Liver (tissue), 3 donors: ENCODE measurements around the gene FAU.

Source experiments
- EGR1 ChIP-seq, 2 donors: IDR thresholded peaks; 2 replicates each; pipeline ENCODE4 v1.6.1; 2016 to 2018; ENCODE audit warnings: antibody characterized with exemption in 2 of 2, low read depth in 2 of 2
- GABPA ChIP-seq, 2 donors: IDR thresholded peaks in 1 of 2; conservative IDR thresholded peaks in 1 of 2; 2 replicates each; pipeline ENCODE4 v1.6.1; 2016; ENCODE audit warnings: antibody characterized with exemption in 2 of 2, mild to moderate bottlenecking in 1 of 2, moderate library complexity in 1 of 2
- HNF4A ChIP-seq, 2 donors: conservative IDR thresholded peaks; 2 replicates each; pipeline ENCODE4 v1.6.1; 2016; ENCODE audit warnings: antibody characterized with exemption in 2 of 2, mild to moderate bottlenecking in 2 of 2
- JUND ChIP-seq, 2 donors: IDR thresholded peaks; 2 replicates each; pipeline ENCODE4 v1.6.1; 2016; ENCODE audit warnings: antibody characterized with exemption in 2 of 2
- RAD21 ChIP-seq, 2 donors: IDR thresholded peaks; 2 replicates each; pipeline ENCODE4 v1.6.1; 2016; ENCODE audit warnings: antibody characterized with exemption in 2 of 2, mild to moderate bottlenecking in 2 of 2
- RXRA ChIP-seq, 2 donors: IDR thresholded peaks; 2 replicates each; pipeline ENCODE4 v1.6.1; 2017 to 2018; ENCODE audit warnings: antibody characterized with exemption in 2 of 2, mild to moderate bottlenecking in 1 of 2
- SP1 ChIP-seq: IDR thresholded peaks from 2 replicates; pipeline ENCODE4 v1.6.1; 2018; ENCODE audit warnings: antibody characterized with exemption, mild to moderate bottlenecking
- TAF1 ChIP-seq: conservative IDR thresholded peaks from 2 replicates; pipeline ENCODE4 v1.6.1; 2016; ENCODE audit warnings: antibody characterized with exemption, mild to moderate bottlenecking
- YY1 ChIP-seq: IDR thresholded peaks from 2 replicates; pipeline ENCODE4 v1.6.1; 2016; ENCODE audit warnings: antibody characterized with exemption, mild to moderate bottlenecking
- TF ChIP-seq, protein P1 (sequence below): IDR thresholded peaks from 2 replicates; pipeline ENCODE4 v1.6.1; 2016; ENCODE audit warnings: antibody characterized with exemption
- TF ChIP-seq, protein P2 (sequence below): fragments of 150-350 bp; IDR thresholded peaks from 2 replicates; pipeline ENCODE4 v1.5.1; 2017; ENCODE audit warnings: improper control_type of control experiment, low read depth, low read length; ENCODE audit not compliant: missing input control
- TF ChIP-seq, protein P3 (sequence below): IDR thresholded peaks from 2 replicates; pipeline ENCODE4 v1.6.1; 2016; ENCODE audit warnings: antibody characterized with exemption, mild to moderate bottlenecking
- TF ChIP-seq, protein P4 (sequence below): IDR thresholded peaks from 2 replicates; pipeline ENCODE4 v1.6.1; 2016; ENCODE audit warnings: antibody characterized with exemption
- donor health status: healthy.
- donor health status: healthy.

DNA sequence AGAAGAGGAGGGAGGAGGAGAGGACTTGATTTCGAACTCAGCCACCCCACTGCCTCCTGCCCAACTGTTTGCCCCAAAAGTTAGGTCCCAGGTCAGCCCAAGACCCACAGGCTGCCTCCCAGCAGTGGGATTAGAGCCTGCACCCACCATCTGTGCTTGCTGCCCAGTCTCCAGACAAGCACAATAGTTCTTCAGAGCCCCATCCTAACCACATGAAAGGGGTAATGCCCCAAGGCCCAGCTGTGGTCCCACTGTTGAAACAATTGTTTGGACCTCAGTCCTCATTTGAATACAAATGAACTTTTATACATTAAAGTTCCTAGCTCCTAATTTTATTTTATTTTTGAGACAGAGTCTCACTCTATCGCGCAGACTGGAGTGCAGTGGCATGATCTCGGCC, 31.3 kb downstream of the FAU start:
- TF ChIP-seq, protein P1, sequence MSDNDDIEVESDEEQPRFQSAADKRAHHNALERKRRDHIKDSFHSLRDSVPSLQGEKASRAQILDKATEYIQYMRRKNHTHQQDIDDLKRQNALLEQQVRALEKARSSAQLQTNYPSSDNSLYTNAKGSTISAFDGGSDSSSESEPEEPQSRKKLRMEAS = no peak
- TF ChIP-seq RAD21 (IDR thresholded peaks at IDR 0.05) = no peak
- no peak for TF ChIP-seq RXRA (IDR thresholded peaks at IDR 0.05)
- TF ChIP-seq TAF1 = no peak
- TF ChIP-seq, protein P2, sequence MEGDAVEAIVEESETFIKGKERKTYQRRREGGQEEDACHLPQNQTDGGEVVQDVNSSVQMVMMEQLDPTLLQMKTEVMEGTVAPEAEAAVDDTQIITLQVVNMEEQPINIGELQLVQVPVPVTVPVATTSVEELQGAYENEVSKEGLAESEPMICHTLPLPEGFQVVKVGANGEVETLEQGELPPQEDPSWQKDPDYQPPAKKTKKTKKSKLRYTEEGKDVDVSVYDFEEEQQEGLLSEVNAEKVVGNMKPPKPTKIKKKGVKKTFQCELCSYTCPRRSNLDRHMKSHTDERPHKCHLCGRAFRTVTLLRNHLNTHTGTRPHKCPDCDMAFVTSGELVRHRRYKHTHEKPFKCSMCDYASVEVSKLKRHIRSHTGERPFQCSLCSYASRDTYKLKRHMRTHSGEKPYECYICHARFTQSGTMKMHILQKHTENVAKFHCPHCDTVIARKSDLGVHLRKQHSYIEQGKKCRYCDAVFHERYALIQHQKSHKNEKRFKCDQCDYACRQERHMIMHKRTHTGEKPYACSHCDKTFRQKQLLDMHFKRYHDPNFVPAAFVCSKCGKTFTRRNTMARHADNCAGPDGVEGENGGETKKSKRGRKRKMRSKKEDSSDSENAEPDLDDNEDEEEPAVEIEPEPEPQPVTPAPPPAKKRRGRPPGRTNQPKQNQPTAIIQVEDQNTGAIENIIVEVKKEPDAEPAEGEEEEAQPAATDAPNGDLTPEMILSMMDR = no peak
- TF ChIP-seq SP1 = no peak
- TF ChIP-seq YY1 = no peak
- TF ChIP-seq GABPA (IDR thresholded peaks at IDR 0.05 in 1 of 2, conservative IDR thresholded peaks at IDR 0.05 in 1 of 2) = no peak
- TF ChIP-seq, protein P3, sequence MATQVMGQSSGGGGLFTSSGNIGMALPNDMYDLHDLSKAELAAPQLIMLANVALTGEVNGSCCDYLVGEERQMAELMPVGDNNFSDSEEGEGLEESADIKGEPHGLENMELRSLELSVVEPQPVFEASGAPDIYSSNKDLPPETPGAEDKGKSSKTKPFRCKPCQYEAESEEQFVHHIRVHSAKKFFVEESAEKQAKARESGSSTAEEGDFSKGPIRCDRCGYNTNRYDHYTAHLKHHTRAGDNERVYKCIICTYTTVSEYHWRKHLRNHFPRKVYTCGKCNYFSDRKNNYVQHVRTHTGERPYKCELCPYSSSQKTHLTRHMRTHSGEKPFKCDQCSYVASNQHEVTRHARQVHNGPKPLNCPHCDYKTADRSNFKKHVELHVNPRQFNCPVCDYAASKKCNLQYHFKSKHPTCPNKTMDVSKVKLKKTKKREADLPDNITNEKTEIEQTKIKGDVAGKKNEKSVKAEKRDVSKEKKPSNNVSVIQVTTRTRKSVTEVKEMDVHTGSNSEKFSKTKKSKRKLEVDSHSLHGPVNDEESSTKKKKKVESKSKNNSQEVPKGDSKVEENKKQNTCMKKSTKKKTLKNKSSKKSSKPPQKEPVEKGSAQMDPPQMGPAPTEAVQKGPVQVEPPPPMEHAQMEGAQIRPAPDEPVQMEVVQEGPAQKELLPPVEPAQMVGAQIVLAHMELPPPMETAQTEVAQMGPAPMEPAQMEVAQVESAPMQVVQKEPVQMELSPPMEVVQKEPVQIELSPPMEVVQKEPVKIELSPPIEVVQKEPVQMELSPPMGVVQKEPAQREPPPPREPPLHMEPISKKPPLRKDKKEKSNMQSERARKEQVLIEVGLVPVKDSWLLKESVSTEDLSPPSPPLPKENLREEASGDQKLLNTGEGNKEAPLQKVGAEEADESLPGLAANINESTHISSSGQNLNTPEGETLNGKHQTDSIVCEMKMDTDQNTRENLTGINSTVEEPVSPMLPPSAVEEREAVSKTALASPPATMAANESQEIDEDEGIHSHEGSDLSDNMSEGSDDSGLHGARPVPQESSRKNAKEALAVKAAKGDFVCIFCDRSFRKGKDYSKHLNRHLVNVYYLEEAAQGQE = no peak
- no peak for TF ChIP-seq JUND (IDR thresholded peaks at IDR 0.05)
- TF ChIP-seq, protein P4, sequence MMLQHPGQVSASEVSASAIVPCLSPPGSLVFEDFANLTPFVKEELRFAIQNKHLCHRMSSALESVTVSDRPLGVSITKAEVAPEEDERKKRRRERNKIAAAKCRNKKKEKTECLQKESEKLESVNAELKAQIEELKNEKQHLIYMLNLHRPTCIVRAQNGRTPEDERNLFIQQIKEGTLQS = no peak
- TF ChIP-seq EGR1 (IDR thresholded peaks at IDR 0.05; ENCODE audit: low read depth in 2 of 2) = no peak
- no peak for TF ChIP-seq HNF4A (conservative IDR thresholded peaks at IDR 0.05)
